Kidney epithelial cell (primary cell): ENCODE measurements around the gene CAPN10. TPM values are rescaled to one million over a fixed set of nuclear protein-coding genes. Genes with fewer than 3 reads are reported as not detected.
A peak's percentile ranks its signal among the peaks of the same experiment; 100 is the strongest.

Experiments
- DNase-seq: peaks from one replicate; pipeline ENCODE4 v3.0.0-alpha.2; 2010; ENCODE audit warnings: low read depth
- H3K27me3 ChIP-seq: 2 replicates; pipeline ENCODE4 v1.6.0; 2011; ENCODE audit warnings: low read length; ENCODE audit not compliant: control insufficient read depth, insufficient read depth
- H3K36me3 ChIP-seq: 2 replicates; pipeline ENCODE4 v1.5.1; 2011; ENCODE audit warnings: low read length; ENCODE audit not compliant: control insufficient read depth, insufficient read depth
- H3K4me3 ChIP-seq: 2 replicates; pipeline ENCODE4 v1.5.1; 2011; ENCODE audit warnings: low read depth, mild to moderate bottlenecking, control low read depth, low read length
- total RNA-seq: library from RNA; depleted of rRNA; stranded (reverse); fragments of >200 nt; gene quantifications from 2 replicates; pipeline ENCODE4 v1.2.3, GENCODE V29; 2015
- TF ChIP-seq, protein P1 (sequence below): IDR thresholded peaks from 2 replicates; pipeline ENCODE4 v1.5.1; 2011; ENCODE audit warnings: mild to moderate bottlenecking, moderate library complexity, low read length, control low read depth, inconsistent platforms; ENCODE audit not compliant: insufficient read depth, poor library complexity, severe bottlenecking

The CAPN10 gene
- total RNA-seq, 1 donor from 2014 or later = 31.5 TPM

- TF ChIP-seq, protein P1, sequence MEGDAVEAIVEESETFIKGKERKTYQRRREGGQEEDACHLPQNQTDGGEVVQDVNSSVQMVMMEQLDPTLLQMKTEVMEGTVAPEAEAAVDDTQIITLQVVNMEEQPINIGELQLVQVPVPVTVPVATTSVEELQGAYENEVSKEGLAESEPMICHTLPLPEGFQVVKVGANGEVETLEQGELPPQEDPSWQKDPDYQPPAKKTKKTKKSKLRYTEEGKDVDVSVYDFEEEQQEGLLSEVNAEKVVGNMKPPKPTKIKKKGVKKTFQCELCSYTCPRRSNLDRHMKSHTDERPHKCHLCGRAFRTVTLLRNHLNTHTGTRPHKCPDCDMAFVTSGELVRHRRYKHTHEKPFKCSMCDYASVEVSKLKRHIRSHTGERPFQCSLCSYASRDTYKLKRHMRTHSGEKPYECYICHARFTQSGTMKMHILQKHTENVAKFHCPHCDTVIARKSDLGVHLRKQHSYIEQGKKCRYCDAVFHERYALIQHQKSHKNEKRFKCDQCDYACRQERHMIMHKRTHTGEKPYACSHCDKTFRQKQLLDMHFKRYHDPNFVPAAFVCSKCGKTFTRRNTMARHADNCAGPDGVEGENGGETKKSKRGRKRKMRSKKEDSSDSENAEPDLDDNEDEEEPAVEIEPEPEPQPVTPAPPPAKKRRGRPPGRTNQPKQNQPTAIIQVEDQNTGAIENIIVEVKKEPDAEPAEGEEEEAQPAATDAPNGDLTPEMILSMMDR = no peak
- Histone ChIP-seq H3K27me3 (no peaks in the 10 kb centered on the region), H3K4me3 (peak overlapping the region; percentile 71), H3K36me3 (no peaks in the 10 kb centered on the region)
- no peak for DNase-seq
Observed at GRCh38 chr2:240586919-240587800, 626 bp downstream of the CAPN10 start.

GRCh38 chr2:240588006-240588655, 1.6 kb downstream of the CAPN10 start:
- TF ChIP-seq, protein P1 = no peak
- Histone ChIP-seq H3K36me3 (no peaks in the 10 kb centered on the region), H3K4me3 (no peak overlapping the region), H3K27me3 (no peaks in the 10 kb centered on the region)
- no peak for DNase-seq

GRCh38 chr2:240588669-240589068, 2.1 kb downstream of the CAPN10 start:
- Histone ChIP-seq H3K27me3 (no peaks in the 10 kb centered on the region), H3K36me3 (no peaks in the 10 kb centered on the region), H3K4me3 (no peak overlapping the region)
- no peak for DNase-seq
- TF ChIP-seq, protein P1 = no peak

DNA sequence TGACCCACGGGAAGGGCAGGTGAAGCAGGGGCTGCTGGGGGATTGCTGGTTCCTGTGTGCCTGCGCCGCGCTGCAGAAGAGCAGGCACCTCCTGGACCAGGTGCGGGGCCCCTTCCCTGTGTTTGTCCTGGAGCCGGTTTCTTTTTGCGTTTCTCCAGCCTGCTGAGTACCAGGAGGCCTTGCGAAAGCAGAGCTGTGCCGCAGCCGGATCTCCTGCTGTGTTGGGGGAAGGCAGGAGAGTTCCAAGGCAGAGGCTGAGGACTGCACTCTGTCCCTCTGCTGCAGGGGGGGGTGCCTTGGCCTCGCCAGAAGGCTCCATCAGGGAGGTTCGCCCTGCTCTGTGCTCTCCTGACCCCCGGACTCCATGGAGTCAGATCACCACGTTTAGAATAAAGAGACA, 2.8 kb downstream of the CAPN10 start:
- TF ChIP-seq, protein P1 = no peak
- Histone ChIP-seq H3K27me3 (no peaks in the 10 kb centered on the region), H3K36me3 (no peaks in the 10 kb centered on the region), H3K4me3 (no peak overlapping the region)
- DNase-seq = no peak

GRCh38 chr2:240589850-240590525, 3.5 kb downstream of the CAPN10 start:
- Histone ChIP-seq H3K36me3 (no peaks in the 10 kb centered on the region), H3K27me3 (no peaks in the 10 kb centered on the region), H3K4me3 (no peak overlapping the region)
- TF ChIP-seq, protein P1 = no peak
- no peak for DNase-seq
